Keratinocyte (primary cell): ENCODE measurements around the gene GAS2. TPM values are rescaled to one million over a fixed set of nuclear protein-coding genes. Genes with fewer than 3 reads are reported as not detected.

Source experiments
- DNase-seq: peaks from one replicate; pipeline ENCODE4 v3.0.0-alpha.2; 2011; ENCODE audit warnings: low read depth, missing footprints, low spot score
- FAIRE-seq: peaks from 2 replicates; lab custom pipeline; 2011; peaks lifted over from hg19 to GRCh38; lab: Jason Lieb, UNC
- H2AFZ ChIP-seq: 2 replicates; pipeline ENCODE4 v1.6.0; 2012; ENCODE audit warnings: low read length, control low read depth, inconsistent platforms; ENCODE audit not compliant: control insufficient read depth
- H3K27ac ChIP-seq: 2 replicates; pipeline ENCODE4 v1.5.1; 2011; ENCODE audit warnings: low read length; ENCODE audit not compliant: control insufficient read depth, insufficient read depth
- H3K27me3 ChIP-seq: 3 replicates; pipeline ENCODE4 v1.6.0; 2011; ENCODE audit warnings: low read length; ENCODE audit not compliant: control insufficient read depth, insufficient read depth; ENCODE audit errors: extremely low read depth
- H3K36me3 ChIP-seq, 2 experiments: 2 replicates in 1 of 2; 3 replicates in 1 of 2; pipeline ENCODE4 v1.5.1; 2011; ENCODE audit warnings: low read length in 2 of 2, mild to moderate bottlenecking in 1 of 2; ENCODE audit not compliant: control insufficient read depth in 2 of 2, insufficient read depth in 2 of 2; ENCODE audit errors: extremely low read depth in 1 of 2
- H3K4me1 ChIP-seq: 3 replicates; pipeline ENCODE4 v1.5.1; 2011; ENCODE audit warnings: low read length; ENCODE audit not compliant: control insufficient read depth, insufficient read depth; ENCODE audit errors: extremely low read depth
- H3K4me2 ChIP-seq: 3 replicates; pipeline ENCODE4 v1.6.0; 2011; ENCODE audit warnings: low read depth, low read length; ENCODE audit not compliant: control insufficient read depth, insufficient read depth; ENCODE audit errors: extremely low read depth
- H3K4me3 ChIP-seq, 3 experiments: fragments of 200-600 bp in 1 of 3; sonication (generic) in 1 of 3; 2 replicates in 2 of 3; 3 replicates in 1 of 3; pipeline ENCODE4 v1.5.1; 2011 to 2016; ENCODE audit warnings: low read length in 3 of 3, mild to moderate bottlenecking in 3 of 3, control low read depth in 2 of 3, inconsistent platforms in 1 of 3, low read depth in 1 of 3, mixed read lengths in 1 of 3, mixed run types in 1 of 3, moderate library complexity in 1 of 3; ENCODE audit not compliant: control insufficient read depth in 2 of 3, insufficient read depth in 2 of 3; ENCODE audit errors: extremely low read depth in 1 of 3
- H3K79me2 ChIP-seq: 2 replicates; pipeline ENCODE4 v1.6.0; 2012; ENCODE audit warnings: low read length; ENCODE audit not compliant: control insufficient read depth, insufficient read depth
- H3K9ac ChIP-seq: 3 replicates; pipeline ENCODE4 v1.6.0; 2011; ENCODE audit warnings: low read length; ENCODE audit not compliant: control insufficient read depth, insufficient read depth; ENCODE audit errors: extremely low read depth
- H3K9me1 ChIP-seq: 3 replicates; pipeline ENCODE4 v1.6.0; 2011; ENCODE audit warnings: low read length; ENCODE audit not compliant: control insufficient read depth, insufficient read depth; ENCODE audit errors: extremely low read depth
- H3K9me3 ChIP-seq: 2 replicates; pipeline ENCODE4 v1.5.1; 2012; ENCODE audit warnings: low read depth, low read length; ENCODE audit not compliant: control insufficient read depth
- H4K20me1 ChIP-seq: 3 replicates; pipeline ENCODE4 v1.6.0; 2011; ENCODE audit warnings: low read length; ENCODE audit not compliant: control insufficient read depth, insufficient read depth; ENCODE audit errors: extremely low read depth
- CTCF ChIP-seq, 3 experiments: IDR thresholded peaks in 1 of 3; conservative IDR thresholded peaks in 1 of 3; optimal IDR thresholded peaks in 1 of 3; 2 replicates in 2 of 3; 3 replicates in 1 of 3; pipeline versions ENCODE3 to v1.5.1; 2011; ENCODE audit warnings: low read length in 3 of 3, mild to moderate bottlenecking in 3 of 3, moderate library complexity in 2 of 3, control low read depth in 1 of 3, inconsistent platforms in 1 of 3; ENCODE audit not compliant: insufficient read depth in 2 of 3; ENCODE audit errors: extremely low read depth in 1 of 3
- EZH2 ChIP-seq: IDR thresholded peaks from one replicate; pipeline ENCODE4 v1.6.1; 2012; ENCODE audit warnings: inconsistent platforms, mild to moderate bottlenecking, low read length, moderate library complexity
- dilution Hi-C: fragments of 300-500 bp; cut with MboI; formaldehyde crosslinking; loops from one replicate; pipeline ENCODE4 v1.7.0; 2020; ENCODE audit warnings: low sequenced_read_pairs; ENCODE audit not compliant: extremely low pct_ligation_motif_present
- polyA plus RNA-seq, 5 experiments: library from polyadenylated mRNA; depleted of rRNA in 3 of 5; stranded (reverse) in 3 of 5; stranded (forward) in 1 of 5; unstranded in 1 of 5; fragments of >200 nt; gene quantifications; 1 replicate in 1 of 5; 2 replicates in 3 of 5; 3 replicates in 1 of 5; pipeline versions ENCODE4 v1.2.1 to v1.2.3, GENCODE V29; 2011 to 2012; ENCODE audit warnings: missing spikeins in 2 of 5, low read depth in 1 of 5, low replicate concordance in 1 of 5

Gene GAS2
- polyA plus RNA-seq, 1 donor (not counting 4 experiments of a cell fraction or from before 2014, with no cell fraction given), result 0.62 TPM

- Histone ChIP-seq H3K27ac (no peak overlapping the region), H3K36me3 (no peaks in the 10 kb centered on the region), H2AFZ (no peak overlapping the region), H3K4me1 (no peaks in the 10 kb centered on the region), H3K4me2 (no peak overlapping the region), H3K9ac (no peak overlapping the region), H3K4me3 (no peak overlapping the region), H3K9me3 (no peaks in the 10 kb centered on the region), H3K9me1 (no peaks in the 10 kb centered on the region), H3K79me2 (no peaks in the 10 kb centered on the region), H3K27me3 (no peaks in the 10 kb centered on the region), H4K20me1 (no peaks in the 10 kb centered on the region)
- dilution Hi-C loops, result no loop called here
- DNase-seq, result no peak
- FAIRE-seq, result no peak
- TF ChIP-seq EZH2 (no peak), CTCF (optimal IDR thresholded peaks at IDR 0.05 in 1 of 3, IDR thresholded peaks at IDR 0.05 in 1 of 3, conservative IDR thresholded peaks at IDR 0.05 in 1 of 3; ENCODE audit: extremely low read depth in 1 of 3, insufficient read depth in 2 of 3, low read length in 3 of 3) (no peak)
Observed at GRCh38 chr11:22768281-22768680, 101.9 kb downstream of the GAS2 start.

- H3K9ac ChIP-seq, result no peak overlapping the region
- no peaks in the 10 kb centered on the region for H3K9me3 ChIP-seq
- H3K4me2 ChIP-seq, result no peak overlapping the region
- H3K79me2 ChIP-seq, result no peaks in the 10 kb centered on the region
- H3K36me3 ChIP-seq, result no peaks in the 10 kb centered on the region
- DNase-seq, result no peak
- no peaks in the 10 kb centered on the region for H4K20me1 ChIP-seq
- no peak overlapping the region for H2AFZ ChIP-seq
- dilution Hi-C loops, result no loop called here
- H3K4me1 ChIP-seq, result no peaks in the 10 kb centered on the region
- H3K27me3 ChIP-seq, result no peaks in the 10 kb centered on the region
- no peaks in the 10 kb centered on the region for H3K9me1 ChIP-seq
- TF ChIP-seq CTCF (optimal IDR thresholded peaks at IDR 0.05 in 1 of 3, IDR thresholded peaks at IDR 0.05 in 1 of 3, conservative IDR thresholded peaks at IDR 0.05 in 1 of 3; ENCODE audit: extremely low read depth in 1 of 3, insufficient read depth in 2 of 3, low read length in 3 of 3) (no peak), EZH2 (no peak)
- FAIRE-seq, result no peak
- no peak overlapping the region for H3K4me3 ChIP-seq
- no peak overlapping the region for H3K27ac ChIP-seq
Observed at GRCh38 chr11:22769081-22769480, 102.7 kb downstream of the GAS2 start.
